Mesenchymal stem cell (in vitro differentiated cells and primary cell): ENCODE data around the gene NUDT3.
"Not testable (repeated sequence)": the region's sequence is repeated elsewhere in the genome, so short reads cannot be mapped to it uniquely, and the experiment has no call there.

ENCODE experiments used
- DNase-seq: peaks from one replicate; pipeline ENCODE4 v3.0.0-alpha.2; 2013
- H2AFZ ChIP-seq: one replicate; pipeline ENCODE4 v1.6.1; 2013; ENCODE audit warnings: low read depth, mild to moderate bottlenecking, control low read depth, inconsistent platforms, low read length, moderate library complexity
- H2AK5ac ChIP-seq: 2 replicates; pipeline ENCODE4 v1.6.1; 2013; ENCODE audit warnings: low read length, moderate library complexity, mild to moderate bottlenecking, inconsistent platforms; ENCODE audit not compliant: severe bottlenecking
- H2BK120ac ChIP-seq: one replicate; pipeline ENCODE4 v1.6.1; 2013; ENCODE audit warnings: low read depth, mild to moderate bottlenecking, inconsistent platforms, low read length, moderate library complexity
- H2BK12ac ChIP-seq, 2 experiments: one replicate each; pipeline ENCODE4 v1.6.1; 2013; ENCODE audit warnings: inconsistent platforms in 2 of 2, low read length in 2 of 2, mild to moderate bottlenecking in 2 of 2, moderate library complexity in 2 of 2, control low read depth in 1 of 2
- H2BK15ac ChIP-seq: one replicate; pipeline ENCODE4 v1.6.1; 2013; ENCODE audit warnings: mild to moderate bottlenecking, low read depth, inconsistent platforms; ENCODE audit not compliant: poor library complexity, severe bottlenecking
- H2BK5ac ChIP-seq: 2 replicates; pipeline ENCODE4 v1.6.1; 2013; ENCODE audit warnings: low read depth, mild to moderate bottlenecking, low read length, control low read depth, inconsistent platforms; ENCODE audit not compliant: poor library complexity, severe bottlenecking
- H3K14ac ChIP-seq, 2 experiments: one replicate each; pipeline ENCODE4 v1.6.1; 2013; ENCODE audit warnings: inconsistent platforms in 2 of 2, low read length in 2 of 2, control low read depth in 1 of 2, mild to moderate bottlenecking in 1 of 2, moderate library complexity in 1 of 2
- H3K18ac ChIP-seq, 2 experiments: one replicate each; pipeline ENCODE4 v1.6.1; 2013; ENCODE audit warnings: inconsistent platforms in 2 of 2, low read length in 2 of 2, control low read depth in 1 of 2, low read depth in 1 of 2, mild to moderate bottlenecking in 1 of 2
- H3K23ac ChIP-seq, 2 experiments: one replicate each; pipeline ENCODE4 v1.6.1; 2013; ENCODE audit warnings: inconsistent platforms in 2 of 2, low read length in 2 of 2, mild to moderate bottlenecking in 2 of 2, moderate library complexity in 2 of 2, control low read depth in 1 of 2
- H3K27ac ChIP-seq: 2 replicates; pipeline ENCODE4 v1.5.1; 2013; ENCODE audit warnings: mild to moderate bottlenecking, moderate library complexity, low read length, control low read depth, inconsistent platforms; ENCODE audit not compliant: poor library complexity, severe bottlenecking
- H3K27me3 ChIP-seq, 2 experiments: 2 replicates each; pipeline versions ENCODE4 v1.6.1 to v1.7.0; 2013; ENCODE audit warnings: low read length in 2 of 2, mild to moderate bottlenecking in 2 of 2, moderate library complexity in 2 of 2, control low read depth in 1 of 2, inconsistent platforms in 1 of 2; ENCODE audit not compliant: control insufficient read depth in 1 of 2, insufficient read depth in 1 of 2
- H3K36me3 ChIP-seq, 2 experiments: 2 replicates each; pipeline versions ENCODE4 v1.6.1 to v1.7.0; 2013; ENCODE audit warnings: low read length in 2 of 2, control low read depth in 1 of 2, inconsistent platforms in 1 of 2, low read depth in 1 of 2, mild to moderate bottlenecking in 1 of 2; ENCODE audit not compliant: insufficient read depth in 2 of 2, control insufficient read depth in 1 of 2
- H3K4ac ChIP-seq, 2 experiments: one replicate each; pipeline ENCODE4 v1.6.1; 2013; ENCODE audit warnings: inconsistent platforms in 2 of 2, low read length in 2 of 2, mild to moderate bottlenecking in 2 of 2, moderate library complexity in 2 of 2, control low read depth in 1 of 2, low read depth in 1 of 2
- H3K4me1 ChIP-seq: 2 replicates; pipeline ENCODE4 v1.6.1; 2013; ENCODE audit warnings: low read depth, low read length, control low read depth; ENCODE audit not compliant: control insufficient read depth, insufficient read depth
- H3K4me2 ChIP-seq: 2 replicates; pipeline ENCODE4 v1.6.1; 2013; ENCODE audit warnings: low read length, mild to moderate bottlenecking, inconsistent platforms; ENCODE audit not compliant: poor library complexity, severe bottlenecking
- H3K4me3 ChIP-seq, 2 experiments: 2 replicates each; pipeline versions ENCODE4 v1.5.1 to v1.7.0; 2013; ENCODE audit warnings: low read length in 2 of 2, mild to moderate bottlenecking in 2 of 2, control low read depth in 1 of 2, low read depth in 1 of 2; ENCODE audit not compliant: insufficient read depth in 1 of 2
- H3K79me1 ChIP-seq: replicated peaks from 2 replicates; pipeline ENCODE4 v1.6.1; 2013; ENCODE audit warnings: mild to moderate bottlenecking, control low read depth, low read length, inconsistent platforms; ENCODE audit not compliant: poor library complexity, severe bottlenecking
- H3K9ac ChIP-seq: 2 replicates; pipeline ENCODE4 v1.7.0; 2013; ENCODE audit warnings: mild to moderate bottlenecking, low read length, moderate library complexity
- H3K9me3 ChIP-seq: 2 replicates; pipeline ENCODE4 v1.7.0; 2013; ENCODE audit warnings: mild to moderate bottlenecking, low read length; ENCODE audit not compliant: control insufficient read depth
- H4K8ac ChIP-seq: one replicate; pipeline ENCODE4 v1.6.1; 2013; ENCODE audit warnings: inconsistent platforms, mild to moderate bottlenecking, low read length, moderate library complexity
- H4K91ac ChIP-seq: one replicate; pipeline ENCODE4 v1.6.1; 2013; ENCODE audit warnings: mild to moderate bottlenecking, low read length, inconsistent platforms
- WGBS: methylation state at CpG from one replicate; pipeline ENCODE4 v1.1.7; 2013; ENCODE audit warnings: mixed read lengths; 5-methylcytosine and 5-hydroxymethylcytosine counted together

NUDT3 gene

DNA sequence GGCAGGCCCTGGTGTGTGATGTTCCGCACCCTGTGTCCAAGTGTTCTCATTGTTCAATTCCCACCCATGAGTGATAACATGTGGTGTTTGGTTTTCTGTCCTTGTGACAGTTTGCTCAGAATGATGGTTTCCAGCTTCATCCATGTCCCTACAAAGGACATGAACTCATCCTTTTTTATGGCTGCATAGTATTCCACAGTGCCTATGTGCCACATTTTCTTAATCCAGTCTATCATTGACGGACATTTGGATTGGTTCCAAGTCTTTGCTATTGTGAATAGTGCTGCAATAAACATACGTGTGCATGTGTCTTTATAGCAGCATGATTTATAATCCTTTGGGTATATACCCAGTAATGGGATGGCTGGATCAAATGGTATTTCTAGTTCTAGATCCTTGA is 62.7 kb downstream of the NUDT3 start:
- not testable (repeated sequence) for H2AFZ ChIP-seq, H3K27ac ChIP-seq, H4K91ac ChIP-seq, H2BK12ac ChIP-seq, H3K18ac ChIP-seq, H3K4ac ChIP-seq, H3K4me1 ChIP-seq, H3K14ac ChIP-seq, H3K4me2 ChIP-seq, H3K4me3 ChIP-seq, H2BK120ac ChIP-seq, H3K23ac ChIP-seq, H3K9ac ChIP-seq, H4K8ac ChIP-seq, H2AK5ac ChIP-seq, DNase-seq, H3K27me3 ChIP-seq, H2BK15ac ChIP-seq, H3K9me3 ChIP-seq, H2BK5ac ChIP-seq
- WGBS = 100% methylated on average over 1 of the region's 3 CpGs
- Histone ChIP-seq H3K36me3 (peaks cover 2 to 28% of the 10 kb centered on the region in 2 experiments), H3K79me1 (peaks cover 25% of the 10 kb centered on the region)

DNA sequence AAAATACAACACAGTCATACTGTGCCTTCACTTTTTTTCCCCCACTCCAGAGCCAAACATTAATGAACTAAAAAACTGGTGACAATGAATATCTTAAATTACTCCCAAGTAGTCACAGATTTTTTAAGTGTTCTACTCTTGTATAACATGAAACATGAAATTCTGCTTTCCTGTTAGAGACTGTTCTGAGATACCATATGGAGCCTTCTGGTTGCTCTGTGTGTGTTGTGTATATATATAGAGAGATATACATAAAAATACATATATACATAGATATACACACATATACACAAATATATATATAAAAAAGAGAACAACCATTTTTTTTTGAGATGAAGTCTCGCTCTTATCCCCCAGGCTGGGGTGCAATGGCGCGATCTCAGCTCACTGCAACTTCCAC is 63.5 kb downstream of the NUDT3 start:
- H4K91ac ChIP-seq = no peak overlapping the region
- no peak overlapping the region for H3K18ac ChIP-seq
- DNase-seq = no peak
- H2BK120ac ChIP-seq = no peak overlapping the region
- H3K27ac ChIP-seq = no peak overlapping the region
- no peaks in the 10 kb centered on the region for H3K9me3 ChIP-seq
- no peak overlapping the region for H2BK12ac ChIP-seq
- no peak overlapping the region for H2BK15ac ChIP-seq
- no peaks in the 10 kb centered on the region for H3K27me3 ChIP-seq
- H2BK5ac ChIP-seq = no peak overlapping the region
- H3K9ac ChIP-seq = no peak overlapping the region
- no peak overlapping the region for H3K4ac ChIP-seq
- peaks cover 22% of the 10 kb centered on the region for H3K79me1 ChIP-seq
- H2AK5ac ChIP-seq = no peak overlapping the region
- no peak overlapping the region for H3K23ac ChIP-seq
- H3K14ac ChIP-seq = no peak overlapping the region
- no peak overlapping the region for H2AFZ ChIP-seq
- peaks cover 2% of the 10 kb centered on the region for H3K4me1 ChIP-seq
- no peak overlapping the region for H3K4me2 ChIP-seq
- H4K8ac ChIP-seq = no peak overlapping the region
- WGBS = 97% methylated on average over 3 of the region's 3 CpGs
- peaks cover 2 to 25% of the 10 kb centered on the region in 2 experiments for H3K36me3 ChIP-seq
- H3K4me3 ChIP-seq = no peak overlapping the region

DNA sequence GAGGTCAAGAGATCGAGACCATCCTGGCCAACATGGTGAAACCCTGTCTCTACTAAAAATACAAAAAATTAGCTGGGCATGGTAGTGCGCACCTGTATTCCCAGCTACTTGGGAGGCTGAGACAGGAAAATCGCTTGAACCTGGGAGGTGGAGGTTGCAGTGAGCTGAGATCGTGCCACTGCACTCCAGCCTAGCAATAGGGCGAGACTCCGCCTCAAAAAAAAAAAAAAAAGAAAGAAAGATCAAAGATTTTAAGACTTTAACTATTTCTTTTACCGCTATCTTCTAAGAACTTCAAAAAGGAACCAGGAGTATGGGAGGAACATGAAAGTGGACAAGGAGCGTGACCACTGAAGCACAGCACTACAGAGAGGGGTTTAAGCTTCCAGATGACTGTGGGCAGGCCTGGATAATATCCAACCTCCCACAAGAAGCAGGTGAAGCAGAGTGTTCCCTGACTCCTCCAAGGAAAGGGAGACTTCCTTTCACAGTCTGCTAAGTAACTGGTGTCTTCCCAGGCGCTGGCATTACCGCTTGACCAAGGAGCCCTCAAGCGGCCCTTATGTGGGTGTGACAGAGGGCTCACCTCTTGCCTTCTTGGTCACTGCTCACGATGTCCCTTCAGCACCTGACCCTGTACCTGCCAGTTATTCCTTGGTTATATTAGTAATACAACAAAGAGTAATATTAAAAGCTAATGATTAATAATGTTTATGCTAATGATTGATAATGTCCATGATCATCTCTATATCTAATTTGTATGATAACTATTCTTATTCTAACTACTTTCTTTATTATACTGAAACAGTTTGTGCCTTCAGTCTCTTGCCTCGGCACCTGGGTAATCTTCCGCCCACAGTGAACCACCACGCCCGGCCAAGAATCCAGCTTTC is 64.9 kb downstream of the NUDT3 start:
- H2BK12ac ChIP-seq, H3K9me3 ChIP-seq, H3K4me2 ChIP-seq, H3K14ac ChIP-seq, H2BK15ac ChIP-seq, H4K91ac ChIP-seq, H3K23ac ChIP-seq, H3K18ac ChIP-seq, H2BK120ac ChIP-seq, DNase-seq, H3K4me1 ChIP-seq, H2AK5ac ChIP-seq, H3K27me3 ChIP-seq, H4K8ac ChIP-seq, H3K4ac ChIP-seq, H3K4me3 ChIP-seq, H2AFZ ChIP-seq, H3K27ac ChIP-seq, H2BK5ac ChIP-seq, H3K9ac ChIP-seq: not testable (repeated sequence)
- H3K79me1 ChIP-seq = peaks cover 14% of the 10 kb centered on the region
- WGBS = 97% methylated on average over 10 of the region's 16 CpGs
- H3K36me3 ChIP-seq = peaks cover 0 to 14% of the 10 kb centered on the region in 2 experiments

DNA sequence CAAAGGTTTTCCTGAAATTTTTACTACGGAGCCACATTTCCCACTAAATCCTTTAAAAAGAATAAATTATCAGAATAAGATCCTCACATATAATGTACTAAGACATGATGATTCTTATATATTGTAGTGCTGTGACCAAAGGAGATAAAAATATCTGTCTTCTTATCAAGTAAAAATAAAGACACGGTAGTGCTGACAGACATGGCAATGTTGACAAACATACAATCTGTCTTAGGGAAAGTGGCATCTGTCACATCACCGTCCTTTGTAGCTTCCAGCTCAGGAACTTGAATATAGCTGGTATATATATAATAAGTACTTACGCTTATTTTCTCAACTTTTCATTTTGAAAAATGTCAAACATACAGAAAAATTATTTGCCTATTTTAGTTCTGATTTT is 66.8 kb downstream of the NUDT3 start:
- H3K9me3 ChIP-seq = no peaks in the 10 kb centered on the region
- H3K23ac ChIP-seq = no peak overlapping the region
- no peak overlapping the region for H2BK5ac ChIP-seq
- peaks cover 18% of the 10 kb centered on the region for H3K79me1 ChIP-seq
- H3K4ac ChIP-seq = no peak overlapping the region
- H3K4me1 ChIP-seq = peaks cover 2% of the 10 kb centered on the region
- no CpG with 5 or more reads among the region's 4 CpGs for WGBS
- no peak overlapping the region for H4K8ac ChIP-seq
- H3K9ac ChIP-seq = peak overlapping the region; percentile 78
- H3K4me3 ChIP-seq = no peak overlapping the region
- H2BK120ac ChIP-seq = no peak overlapping the region
- H2AFZ ChIP-seq = no peak overlapping the region
- no peak overlapping the region for H2BK15ac ChIP-seq
- H2BK12ac ChIP-seq = no peak overlapping the region
- no peaks in the 10 kb centered on the region for H3K27me3 ChIP-seq
- no peak for DNase-seq
- H3K14ac ChIP-seq = no peak overlapping the region
- no peak overlapping the region for H3K4me2 ChIP-seq
- peaks cover 0 to 12% of the 10 kb centered on the region in 2 experiments for H3K36me3 ChIP-seq
- no peak overlapping the region for H3K18ac ChIP-seq
- H3K27ac ChIP-seq = no peak overlapping the region
- H4K91ac ChIP-seq = no peak overlapping the region
- H2AK5ac ChIP-seq = no peak overlapping the region
